Choroid plexus epithelial cell (primary cell): Measurements from ENCODE around the gene RMDN3.

Source experiments
- DNase-seq: peaks from one replicate; pipeline ENCODE4 v3.0.0-alpha.2; 2010; ENCODE audit warnings: low read depth
- H3K4me3 ChIP-seq: 2 replicates; pipeline ENCODE4 v1.5.1; 2011; ENCODE audit warnings: low read depth, mild to moderate bottlenecking, control low read depth, low read length, moderate library complexity
- CTCF ChIP-seq: conservative IDR thresholded peaks from 2 replicates; pipeline ENCODE4 v1.5.1; 2011; ENCODE audit warnings: low read depth, mild to moderate bottlenecking, control low read depth, inconsistent platforms, low read length, moderate library complexity

Gene RMDN3

DNA sequence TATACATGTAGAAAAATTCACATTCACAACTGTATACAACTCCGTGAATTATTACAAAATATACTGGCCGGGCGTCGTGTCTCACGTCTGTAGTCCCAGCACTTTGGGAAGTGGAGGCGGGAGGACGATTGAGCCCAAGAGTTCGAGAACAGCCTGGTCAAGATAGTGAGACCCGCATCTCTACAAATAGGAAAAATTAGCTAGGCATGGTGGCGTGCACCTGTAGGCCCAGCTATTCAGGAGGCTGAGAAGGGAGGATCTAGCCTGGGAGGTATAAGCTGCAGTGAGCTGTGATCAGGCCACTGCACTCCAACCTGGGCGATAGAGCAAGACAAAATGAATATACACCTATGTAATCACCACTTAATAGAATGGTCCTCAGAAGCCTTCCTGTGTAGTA lies 58.8 kb downstream of the RMDN3 start:
- H3K4me3 ChIP-seq = peak overlapping the region; percentile 98
- TF ChIP-seq CTCF = no peak
- no peak for DNase-seq

- TF ChIP-seq CTCF = no peak
- peak overlapping the region; percentile 98 for H3K4me3 ChIP-seq
- peak; percentile 48 for DNase-seq
Measured at GRCh38 chr15:40695469-40695890, 59.6 kb downstream of the RMDN3 start.

GRCh38 chr15:40694688-40695468 lies 60.2 kb downstream of the RMDN3 start, which contains the start of gene RAD51:
Gene RAD51, plus strand, starts transcription at chr15:40695174. Its CDS starts 3,585 bp downstream, at chr15:40698759.
- peak within 1 kb of the TSS; percentile 98 for H3K4me3 ChIP-seq

GRCh38 chr15:40693904-40694687 lies 61.0 kb downstream of the RMDN3 start:
- TF ChIP-seq CTCF = no peak
- peak overlapping the region; percentile 98 for H3K4me3 ChIP-seq
- DNase-seq = peak; percentile 4

More at GRCh38 chr15:40694688-40695468, 60.2 kb downstream of the RMDN3 start, which contains the start of gene RAD51:
- TF ChIP-seq CTCF = no peak
- peak; percentile 97 for DNase-seq

GRCh38 chr15:40691737-40692136 lies 63.3 kb downstream of the RMDN3 start:
- DNase-seq = peak; percentile 6
- no peak for TF ChIP-seq CTCF
- H3K4me3 ChIP-seq = no peak overlapping the region

- TF ChIP-seq CTCF = no peak
- H3K4me3 ChIP-seq = no peak overlapping the region
- no peak for DNase-seq
Measured at GRCh38 chr15:40688932-40689799, 65.9 kb downstream of the RMDN3 start.
